ENCODE measurements around the gene CHRNB2. TPM values are rescaled to one million over a fixed set of nuclear protein-coding genes. Genes with fewer than 3 reads are reported as not detected.
A peak's percentile ranks its signal among the peaks of the same experiment; 100 is the strongest.

Gene CHRNB2
- polyA plus RNA-seq, 12 donors = 0.10 to 2.1 (median 0.19) TPM; not detected in 2

- no peak for DNase-seq
These were observed 15.5 kb upstream of the CHRNB2 start for GRCh38 chr1:154552036-154552435.

GRCh38 chr1:154553056-154554030 lies 14.2 kb upstream of the CHRNB2 start:
- DNase-seq = no peak

GRCh38 chr1:154556422-154556821 lies 11.2 kb upstream of the CHRNB2 start:
- DNase-seq = no peak

- DNase-seq = no peak
These were observed 10.2 kb upstream of the CHRNB2 start for GRCh38 chr1:154557248-154557938.

- peak; percentile 28 for DNase-seq
These were observed 9.4 kb upstream of the CHRNB2 start, which contains the start of gene UBE2Q1 for GRCh38 chr1:154557939-154558719. Gene UBE2Q1, minus strand, starts transcription at chr1:154558662. Its CDS starts 109 bp downstream, at chr1:154558553.

- DNase-seq = peak; percentile 99
These were observed 8.7 kb upstream of the CHRNB2 start for GRCh38 chr1:154558720-154559465.

- peak; percentile 91 for DNase-seq
These were observed 8.0 kb upstream of the CHRNB2 start for GRCh38 chr1:154559466-154560044.

- no peak for DNase-seq
These were observed 1.7 kb upstream of the CHRNB2 start for GRCh38 chr1:154565876-154566275.

- DNase-seq = no peak
These were observed 708 bp downstream of the CHRNB2 start for GRCh38 chr1:154568157-154568815.

- DNase-seq = no peak
These were observed 3.8 kb downstream of the CHRNB2 start for GRCh38 chr1:154571244-154571963.

- DNase-seq = no peak
These were observed 4.3 kb downstream of the CHRNB2 start for GRCh38 chr1:154571964-154572288.

GRCh38 chr1:154572468-154573167 lies 5.0 kb downstream of the CHRNB2 start:
- DNase-seq = no peak

- no peak for DNase-seq
These were observed 5.6 kb downstream of the CHRNB2 start for GRCh38 chr1:154573168-154573510.

GRCh38 chr1:154574716-154575115 lies 7.1 kb downstream of the CHRNB2 start:
- no peak for DNase-seq

- DNase-seq = no peak
These were observed 7.8 kb downstream of the CHRNB2 start for GRCh38 chr1:154575147-154575927.

GRCh38 chr1:154575951-154576566 lies 8.5 kb downstream of the CHRNB2 start:
- DNase-seq = no peak

- no peak for DNase-seq
These were observed 9.9 kb downstream of the CHRNB2 start for GRCh38 chr1:154577346-154578057.

Measured in muscle of arm (tissue), 12 donors.